WTC11 (cell line): ENCODE results near the gene DHX40. TPM values are rescaled to one million over a fixed set of nuclear protein-coding genes. Genes with fewer than 3 reads are reported as not detected.
A peak's percentile ranks its signal among the peaks of the same experiment; 100 is the strongest.

ENCODE experiments used
- CBFB ChIP-seq: sonication (generic); formaldehyde crosslinking; IDR thresholded peaks from 2 replicates; pipeline ENCODE4 v1.8.1; 2022; ENCODE audit warnings: mild to moderate bottlenecking, low read depth, missing genetic modification reagents
- FOXJ3 ChIP-seq: sonication (generic); formaldehyde crosslinking; IDR thresholded peaks from 2 replicates; pipeline ENCODE4 v1.9.0; 2021; ENCODE audit warnings: missing genetic modification reagents, mild to moderate bottlenecking, borderline replicate concordance
- FOXP4 ChIP-seq: sonication (generic); formaldehyde crosslinking; IDR thresholded peaks from 2 replicates; pipeline ENCODE4 v1.8.0; 2022; ENCODE audit warnings: mild to moderate bottlenecking, missing genetic modification reagents
- GRHL2 ChIP-seq: fragments of 250-450 bp; sonication (Bioruptor Pico); IDR thresholded peaks from 2 replicates; pipeline ENCODE4 v1.8.0; 2022; ENCODE audit warnings: mild to moderate bottlenecking, moderate library complexity; ENCODE audit not compliant: insufficient replicate concordance, severe bottlenecking
- GTF2I ChIP-seq: fragments of 250-450 bp; sonication (Bioruptor Pico); conservative IDR thresholded peaks from 2 replicates; pipeline ENCODE4 v1.4.0; 2021; ENCODE audit warnings: mild to moderate bottlenecking
- NFATC4 ChIP-seq: fragments of 250-450 bp; sonication (Bioruptor Pico); IDR thresholded peaks from 2 replicates; pipeline ENCODE4 v1.9.0; 2021; ENCODE audit warnings: mild to moderate bottlenecking
- NFE2L1 ChIP-seq: sonication (generic); formaldehyde crosslinking; IDR thresholded peaks from 2 replicates; pipeline ENCODE4 v1.8.1; 2023; ENCODE audit warnings: missing genetic modification reagents
- NFYB ChIP-seq: sonication (generic); formaldehyde crosslinking; conservative IDR thresholded peaks from 2 replicates; pipeline ENCODE4 v1.8.0; 2022; ENCODE audit warnings: low read depth, missing genetic modification reagents
- PREB ChIP-seq: sonication (generic); formaldehyde crosslinking; IDR thresholded peaks from 2 replicates; pipeline ENCODE4 v1.8.1; 2022; ENCODE audit warnings: mild to moderate bottlenecking, missing genetic modification reagents, moderate library complexity, borderline replicate concordance
- SP1 ChIP-seq: sonication (generic); formaldehyde crosslinking; conservative IDR thresholded peaks from 2 replicates; pipeline ENCODE4 v1.8.1; 2022; ENCODE audit warnings: missing genetic modification reagents
- STAT6 ChIP-seq: sonication (generic); formaldehyde crosslinking; conservative IDR thresholded peaks from 2 replicates; pipeline ENCODE4 v1.8.1; 2023; ENCODE audit warnings: mild to moderate bottlenecking, low read depth, missing genetic modification reagents, moderate library complexity
- ZNF317 ChIP-seq: sonication (generic); formaldehyde crosslinking; IDR thresholded peaks from 2 replicates; pipeline ENCODE4 v1.8.1; 2023; ENCODE audit warnings: low read depth, mild to moderate bottlenecking, moderate library complexity, missing genetic modification reagents, borderline replicate concordance
- ZNF532 ChIP-seq: fragments of 250-450 bp; sonication (Bioruptor Pico); IDR thresholded peaks from 2 replicates; pipeline ENCODE4 v1.9.0; 2021; ENCODE audit warnings: mild to moderate bottlenecking, borderline replicate concordance
- total RNA-seq: library from RNA; stranded (reverse); gene quantifications from 3 replicates; pipeline ENCODE4 v1.2.3, GENCODE V29; 2021
- TF ChIP-seq, protein P1 (sequence below): sonication (generic); formaldehyde crosslinking; IDR thresholded peaks from 2 replicates; pipeline ENCODE4 v1.8.0; 2022; ENCODE audit warnings: mild to moderate bottlenecking, missing genetic modification reagents
- TF ChIP-seq, protein P2 (sequence below): fragments of 200-600 bp; IDR thresholded peaks from 2 replicates; pipeline ENCODE4 v1.8.0; 2022; ENCODE audit warnings: antibody characterized with exemption
- TF ChIP-seq, protein P3 (sequence below): fragments of 250-450 bp; sonication (Bioruptor Pico); IDR thresholded peaks from 2 replicates; pipeline ENCODE4 v1.9.0; 2021; ENCODE audit warnings: moderate library complexity, mild to moderate bottlenecking, inconsistent platforms, borderline replicate concordance
- TF ChIP-seq, protein P4 (sequence below): sonication (generic); formaldehyde crosslinking; IDR thresholded peaks from 2 replicates; pipeline ENCODE4 v1.8.1; 2023; ENCODE audit warnings: mild to moderate bottlenecking, missing genetic modification reagents, borderline replicate concordance
- TF ChIP-seq, protein P5 (sequence below): fragments of 250-450 bp; sonication (Bioruptor Pico); IDR thresholded peaks from 2 replicates; pipeline ENCODE4 v1.8.0; 2021; ENCODE audit warnings: mild to moderate bottlenecking

Gene DHX40
- total RNA-seq, 1 experiment from 2014 or later, result 26.9 TPM

DNA sequence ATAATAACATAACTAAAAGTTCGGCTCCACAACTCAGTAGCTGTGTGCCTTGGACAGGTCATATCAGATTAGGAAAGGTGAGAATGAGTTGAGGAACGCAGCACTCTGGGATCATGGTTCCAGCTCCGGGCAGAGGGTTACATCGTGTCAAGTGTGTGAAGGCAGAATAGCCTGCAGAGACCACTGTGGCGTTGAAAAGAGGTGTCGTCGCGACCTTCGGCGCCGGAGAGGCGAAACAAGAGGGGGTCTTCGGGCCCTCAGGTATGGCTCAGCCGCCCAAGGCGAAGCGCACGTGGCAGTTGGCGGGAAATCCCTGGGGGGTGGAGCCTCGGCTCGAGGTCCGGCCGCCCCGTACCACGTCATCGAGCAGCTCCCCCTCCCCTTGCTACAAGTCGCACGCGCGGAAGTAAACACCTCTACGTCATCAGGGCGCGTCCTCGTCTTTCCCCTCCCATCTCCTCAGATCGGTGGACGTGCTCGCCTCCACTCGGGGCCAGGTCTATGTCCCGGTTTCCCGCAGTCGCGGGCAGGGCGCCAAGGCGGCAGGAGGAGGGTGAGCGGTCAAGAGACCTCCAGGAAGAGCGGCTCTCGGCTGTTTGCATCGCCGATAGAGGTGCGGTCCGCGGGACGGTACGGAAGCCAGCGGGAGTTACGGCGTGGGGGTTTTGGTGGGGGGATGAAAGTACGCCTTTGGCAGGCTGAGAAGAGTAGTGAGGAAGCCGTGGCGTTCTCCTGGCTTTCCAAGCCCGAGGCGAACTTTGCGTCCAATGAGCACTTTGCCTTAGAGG lies at the start of gene DHX40 (continued):
- TF ChIP-seq, protein P1, sequence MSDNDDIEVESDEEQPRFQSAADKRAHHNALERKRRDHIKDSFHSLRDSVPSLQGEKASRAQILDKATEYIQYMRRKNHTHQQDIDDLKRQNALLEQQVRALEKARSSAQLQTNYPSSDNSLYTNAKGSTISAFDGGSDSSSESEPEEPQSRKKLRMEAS, result peak; percentile 100
- TF ChIP-seq NFATC4 (CRISPR knock-in tag), result no peak
- peak; percentile 98; the same call in 1 of the 2 replicates for TF ChIP-seq CBFB (CRISPR knock-in tag)
- peak; percentile 100 for TF ChIP-seq NFE2L1 (CRISPR knock-in tag)
- TF ChIP-seq SP1 (CRISPR knock-in tag), result peak; percentile 100
- TF ChIP-seq, protein P2, sequence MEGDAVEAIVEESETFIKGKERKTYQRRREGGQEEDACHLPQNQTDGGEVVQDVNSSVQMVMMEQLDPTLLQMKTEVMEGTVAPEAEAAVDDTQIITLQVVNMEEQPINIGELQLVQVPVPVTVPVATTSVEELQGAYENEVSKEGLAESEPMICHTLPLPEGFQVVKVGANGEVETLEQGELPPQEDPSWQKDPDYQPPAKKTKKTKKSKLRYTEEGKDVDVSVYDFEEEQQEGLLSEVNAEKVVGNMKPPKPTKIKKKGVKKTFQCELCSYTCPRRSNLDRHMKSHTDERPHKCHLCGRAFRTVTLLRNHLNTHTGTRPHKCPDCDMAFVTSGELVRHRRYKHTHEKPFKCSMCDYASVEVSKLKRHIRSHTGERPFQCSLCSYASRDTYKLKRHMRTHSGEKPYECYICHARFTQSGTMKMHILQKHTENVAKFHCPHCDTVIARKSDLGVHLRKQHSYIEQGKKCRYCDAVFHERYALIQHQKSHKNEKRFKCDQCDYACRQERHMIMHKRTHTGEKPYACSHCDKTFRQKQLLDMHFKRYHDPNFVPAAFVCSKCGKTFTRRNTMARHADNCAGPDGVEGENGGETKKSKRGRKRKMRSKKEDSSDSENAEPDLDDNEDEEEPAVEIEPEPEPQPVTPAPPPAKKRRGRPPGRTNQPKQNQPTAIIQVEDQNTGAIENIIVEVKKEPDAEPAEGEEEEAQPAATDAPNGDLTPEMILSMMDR, result no peak
- TF ChIP-seq ZNF532, result peak; percentile 83; the same call in 1 of the 2 replicates
- peak; percentile 99 for TF ChIP-seq FOXP4 (CRISPR knock-in tag)
- TF ChIP-seq FOXJ3 (CRISPR knock-in tag), result peak; percentile 93
- TF ChIP-seq, protein P3, sequence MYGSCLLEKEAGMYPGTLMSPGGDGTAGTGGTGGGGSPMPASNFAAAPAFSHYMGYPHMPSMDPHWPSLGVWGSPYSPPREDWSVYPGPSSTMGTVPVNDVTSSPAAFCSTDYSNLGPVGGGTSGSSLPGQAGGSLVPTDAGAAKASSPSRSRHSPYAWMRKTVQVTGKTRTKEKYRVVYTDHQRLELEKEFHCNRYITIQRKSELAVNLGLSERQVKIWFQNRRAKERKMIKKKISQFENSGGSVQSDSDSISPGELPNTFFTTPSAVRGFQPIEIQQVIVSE, result no peak
- TF ChIP-seq STAT6 (CRISPR knock-in tag), result no peak
- peak; percentile 98 for TF ChIP-seq PREB
- TF ChIP-seq ZNF317 (CRISPR knock-in tag), result peak; percentile 80
- no peak for TF ChIP-seq GRHL2
- no peak for TF ChIP-seq GTF2I (CRISPR knock-in tag)
- TF ChIP-seq, protein P4, sequence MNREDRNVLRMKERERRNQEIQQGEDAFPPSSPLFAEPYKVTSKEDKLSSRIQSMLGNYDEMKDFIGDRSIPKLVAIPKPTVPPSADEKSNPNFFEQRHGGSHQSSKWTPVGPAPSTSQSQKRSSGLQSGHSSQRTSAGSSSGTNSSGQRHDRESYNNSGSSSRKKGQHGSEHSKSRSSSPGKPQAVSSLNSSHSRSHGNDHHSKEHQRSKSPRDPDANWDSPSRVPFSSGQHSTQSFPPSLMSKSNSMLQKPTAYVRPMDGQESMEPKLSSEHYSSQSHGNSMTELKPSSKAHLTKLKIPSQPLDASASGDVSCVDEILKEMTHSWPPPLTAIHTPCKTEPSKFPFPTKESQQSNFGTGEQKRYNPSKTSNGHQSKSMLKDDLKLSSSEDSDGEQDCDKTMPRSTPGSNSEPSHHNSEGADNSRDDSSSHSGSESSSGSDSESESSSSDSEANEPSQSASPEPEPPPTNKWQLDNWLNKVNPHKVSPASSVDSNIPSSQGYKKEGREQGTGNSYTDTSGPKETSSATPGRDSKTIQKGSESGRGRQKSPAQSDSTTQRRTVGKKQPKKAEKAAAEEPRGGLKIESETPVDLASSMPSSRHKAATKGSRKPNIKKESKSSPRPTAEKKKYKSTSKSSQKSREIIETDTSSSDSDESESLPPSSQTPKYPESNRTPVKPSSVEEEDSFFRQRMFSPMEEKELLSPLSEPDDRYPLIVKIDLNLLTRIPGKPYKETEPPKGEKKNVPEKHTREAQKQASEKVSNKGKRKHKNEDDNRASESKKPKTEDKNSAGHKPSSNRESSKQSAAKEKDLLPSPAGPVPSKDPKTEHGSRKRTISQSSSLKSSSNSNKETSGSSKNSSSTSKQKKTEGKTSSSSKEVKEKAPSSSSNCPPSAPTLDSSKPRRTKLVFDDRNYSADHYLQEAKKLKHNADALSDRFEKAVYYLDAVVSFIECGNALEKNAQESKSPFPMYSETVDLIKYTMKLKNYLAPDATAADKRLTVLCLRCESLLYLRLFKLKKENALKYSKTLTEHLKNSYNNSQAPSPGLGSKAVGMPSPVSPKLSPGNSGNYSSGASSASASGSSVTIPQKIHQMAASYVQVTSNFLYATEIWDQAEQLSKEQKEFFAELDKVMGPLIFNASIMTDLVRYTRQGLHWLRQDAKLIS (CRISPR knock-in tag), result peak; percentile 99
- TF ChIP-seq, protein P5, sequence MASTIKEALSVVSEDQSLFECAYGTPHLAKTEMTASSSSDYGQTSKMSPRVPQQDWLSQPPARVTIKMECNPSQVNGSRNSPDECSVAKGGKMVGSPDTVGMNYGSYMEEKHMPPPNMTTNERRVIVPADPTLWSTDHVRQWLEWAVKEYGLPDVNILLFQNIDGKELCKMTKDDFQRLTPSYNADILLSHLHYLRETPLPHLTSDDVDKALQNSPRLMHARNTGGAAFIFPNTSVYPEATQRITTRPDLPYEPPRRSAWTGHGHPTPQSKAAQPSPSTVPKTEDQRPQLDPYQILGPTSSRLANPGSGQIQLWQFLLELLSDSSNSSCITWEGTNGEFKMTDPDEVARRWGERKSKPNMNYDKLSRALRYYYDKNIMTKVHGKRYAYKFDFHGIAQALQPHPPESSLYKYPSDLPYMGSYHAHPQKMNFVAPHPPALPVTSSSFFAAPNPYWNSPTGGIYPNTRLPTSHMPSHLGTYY, result no peak
- peak; percentile 69 for TF ChIP-seq NFYB (CRISPR knock-in tag)
